ENCODE measurements around the gene DENND5B.
"Not testable (repeated sequence)": the region's sequence is repeated elsewhere in the genome, so short reads cannot be mapped to it uniquely, and the experiment has no call there.

DENND5B gene

GRCh38 chr12:31590642-31591379 is at the start of gene DENND5B:
Gene DENND5B (minus strand): TSS chr12:31591136. CDS start chr12:31590832, 304 bp downstream.
- DNase-seq (ENCODE audit: low read depth in 2 of 3, low spot score in 1 of 3), result peak in 2 of 3 donors; percentile 7 to 13

DNA sequence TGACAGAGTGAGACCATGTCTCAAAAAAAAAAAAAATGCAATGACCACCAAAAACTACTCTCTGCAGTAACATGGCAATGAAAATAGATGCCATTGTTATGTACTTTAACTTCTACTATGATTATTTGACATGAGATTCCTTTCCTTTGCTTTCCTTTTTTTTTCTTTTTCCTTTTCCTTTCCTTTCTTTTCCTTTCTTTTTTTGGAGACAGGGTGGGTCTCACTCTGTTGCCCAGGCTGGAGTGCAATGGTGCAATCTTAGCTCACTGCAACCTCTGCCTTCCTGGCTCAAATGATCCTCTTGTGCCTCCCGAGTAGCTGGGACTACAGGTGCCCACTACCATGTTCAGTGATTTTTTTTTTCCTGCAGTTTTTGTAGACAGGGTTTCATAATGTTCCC is 43.7 kb upstream of the DENND5B start:
- no peak for DNase-seq (ENCODE audit: low read depth in 2 of 3, low spot score in 1 of 3)

GRCh38 chr12:31633464-31633863 is 42.5 kb upstream of the DENND5B start:
- DNase-seq (ENCODE audit: low read depth in 2 of 3, low spot score in 1 of 3), result no peak

DNA sequence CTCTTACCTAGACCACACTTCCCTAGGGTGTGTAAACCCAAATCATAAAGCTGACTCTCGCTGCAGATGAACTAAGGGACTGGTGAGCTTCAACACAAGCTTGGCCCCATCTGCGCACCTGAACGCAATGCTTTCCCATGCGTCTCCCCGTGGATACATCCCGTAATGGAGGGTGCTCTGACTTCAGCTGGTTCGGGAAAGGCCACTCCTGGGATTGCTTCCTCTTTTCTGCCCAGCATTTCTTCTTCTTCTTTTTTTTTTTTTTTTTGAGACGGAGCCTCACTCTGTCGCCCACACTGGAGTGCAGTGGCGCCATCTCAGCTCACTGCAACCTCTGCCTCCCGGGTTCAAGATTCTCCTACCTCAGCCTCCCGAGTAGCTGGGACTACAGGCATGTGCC is 40.9 kb upstream of the DENND5B start:
- no peak for DNase-seq (ENCODE audit: low read depth in 2 of 3, low spot score in 1 of 3)

GRCh38 chr12:31631023-31631724 is 40.2 kb upstream of the DENND5B start:
- DNase-seq (ENCODE audit: low read depth in 2 of 3, low spot score in 1 of 3), result no peak

GRCh38 chr12:31629756-31630732 is 39.1 kb upstream of the DENND5B start:
- DNase-seq (ENCODE audit: low read depth in 2 of 3, low spot score in 1 of 3), result no peak

- no peak for DNase-seq (ENCODE audit: low read depth in 2 of 3, low spot score in 1 of 3)
Observed at GRCh38 chr12:31627456-31628054, 36.6 kb upstream of the DENND5B start.

- DNase-seq (ENCODE audit: low read depth in 2 of 3, low spot score in 1 of 3), result no peak
Observed at GRCh38 chr12:31626270-31626995, 35.5 kb upstream of the DENND5B start.

GRCh38 chr12:31622038-31622437 is 31.1 kb upstream of the DENND5B start:
- DNase-seq (ENCODE audit: low read depth in 2 of 3, low spot score in 1 of 3), result no peak

- DNase-seq (ENCODE audit: low read depth in 2 of 3, low spot score in 1 of 3), result no peak
Observed at GRCh38 chr12:31620311-31620710, 29.4 kb upstream of the DENND5B start.

DNA sequence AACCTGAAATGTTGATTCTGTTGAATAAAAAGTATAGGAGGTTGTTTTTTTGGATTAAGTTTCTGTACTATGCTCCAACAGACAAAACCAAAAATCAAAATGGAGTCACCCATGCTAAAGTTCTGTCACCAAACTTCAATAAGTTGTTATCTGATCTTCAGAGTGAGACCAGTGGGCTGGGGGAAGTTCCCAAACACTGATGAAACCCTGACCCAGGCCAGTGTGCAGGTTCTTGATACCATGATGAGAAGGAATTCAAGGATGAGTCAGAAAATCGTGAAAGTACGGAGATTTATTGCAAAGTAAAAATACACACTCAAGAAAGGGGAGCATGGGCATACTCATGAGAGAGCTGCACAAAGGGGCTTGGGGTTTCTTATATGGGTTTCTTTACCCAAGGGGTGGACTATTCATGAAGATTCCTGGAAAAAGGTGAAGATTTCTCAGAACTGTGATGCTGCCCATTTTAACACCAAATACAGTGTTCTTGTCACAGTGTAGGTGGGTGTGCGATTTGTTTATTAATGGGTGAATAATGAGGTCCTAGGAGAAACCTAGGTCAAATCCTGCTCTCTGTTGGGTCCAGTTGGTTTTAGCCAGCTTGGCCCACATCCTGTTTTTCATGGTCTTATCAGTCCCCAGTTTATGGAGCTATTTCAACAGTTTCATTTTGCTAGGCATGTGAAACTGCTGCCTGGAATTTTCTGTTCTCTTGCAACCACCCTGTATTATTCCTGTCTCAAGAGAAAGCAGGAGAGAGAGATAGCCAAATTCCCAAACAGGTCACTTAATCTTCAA is 27.5 kb upstream of the DENND5B start:
- DNase-seq (ENCODE audit: low read depth in 2 of 3, low spot score in 1 of 3), result no peak

GRCh38 chr12:31612819-31613218 is 21.9 kb upstream of the DENND5B start:
- no peak for DNase-seq (ENCODE audit: low read depth in 2 of 3, low spot score in 1 of 3)

DNA sequence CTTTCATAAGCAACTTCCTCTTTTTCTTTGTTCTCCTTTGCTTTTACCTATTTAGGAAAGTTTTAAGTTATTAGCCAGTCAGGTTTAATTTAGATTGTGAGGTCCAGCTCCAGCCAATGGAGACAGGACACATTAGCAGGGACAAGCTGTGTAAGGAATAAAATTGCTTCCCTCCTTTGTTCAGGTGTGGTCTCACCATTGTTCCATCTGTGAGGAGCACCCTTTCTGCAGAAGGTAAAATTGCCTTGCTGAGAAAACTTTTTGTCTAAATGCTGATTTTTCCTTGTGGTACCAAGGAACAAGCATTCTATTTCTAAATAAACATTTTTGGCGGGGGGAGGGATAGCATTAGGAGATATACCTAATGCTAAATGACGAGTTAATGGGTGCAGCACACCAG is 17.4 kb upstream of the DENND5B start:
- DNase-seq (ENCODE audit: low read depth in 2 of 3, low spot score in 1 of 3), result not testable (repeated sequence)

- no peak for DNase-seq (ENCODE audit: low read depth in 2 of 3, low spot score in 1 of 3)
Observed at GRCh38 chr12:31605531-31605930, 14.6 kb upstream of the DENND5B start.

- DNase-seq (ENCODE audit: low read depth in 2 of 3, low spot score in 1 of 3), result no peak
Observed at GRCh38 chr12:31603546-31604009, 12.6 kb upstream of the DENND5B start.

DNA sequence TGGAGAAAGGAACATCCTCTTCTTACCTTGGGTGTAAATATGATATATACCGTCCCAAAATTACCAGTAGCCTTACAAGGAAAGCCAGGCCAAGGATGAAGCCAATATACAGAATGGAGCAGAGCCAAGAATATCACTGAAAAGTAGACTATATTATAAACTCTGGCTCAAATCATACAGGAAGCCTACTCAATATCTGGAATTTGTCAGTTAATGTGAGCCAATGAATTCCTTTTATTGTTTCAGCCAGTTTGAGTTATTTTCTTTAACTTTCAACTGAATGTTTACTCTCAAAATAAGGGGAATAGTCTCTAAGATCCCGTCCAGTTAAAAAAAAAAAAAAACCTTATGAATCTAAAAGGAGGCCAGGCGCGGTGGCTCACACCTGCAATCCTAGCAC is 9.8 kb upstream of the DENND5B start:
- no peak for DNase-seq (ENCODE audit: low read depth in 2 of 3, low spot score in 1 of 3)

DNA sequence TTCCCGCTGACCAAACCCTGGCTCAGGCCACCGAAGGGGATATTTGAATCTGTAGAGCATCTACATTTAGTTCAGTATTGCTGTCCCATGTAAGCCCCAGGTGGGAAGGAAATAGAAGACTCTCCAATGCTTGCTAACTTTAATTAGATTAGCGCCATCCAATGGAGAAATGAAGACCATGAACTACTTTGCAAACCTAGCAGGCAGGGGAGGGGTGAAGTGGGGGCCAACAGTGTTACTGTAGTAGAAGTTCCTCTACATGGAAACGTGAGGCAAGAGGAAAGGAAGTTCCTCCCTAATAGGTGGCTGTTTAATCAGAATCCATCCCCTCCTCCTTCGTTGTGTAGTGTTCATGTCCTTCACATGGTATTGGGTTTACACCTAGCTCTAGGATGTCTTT is 9.3 kb upstream of the DENND5B start:
- DNase-seq (ENCODE audit: low read depth in 2 of 3, low spot score in 1 of 3), result no peak

DNA sequence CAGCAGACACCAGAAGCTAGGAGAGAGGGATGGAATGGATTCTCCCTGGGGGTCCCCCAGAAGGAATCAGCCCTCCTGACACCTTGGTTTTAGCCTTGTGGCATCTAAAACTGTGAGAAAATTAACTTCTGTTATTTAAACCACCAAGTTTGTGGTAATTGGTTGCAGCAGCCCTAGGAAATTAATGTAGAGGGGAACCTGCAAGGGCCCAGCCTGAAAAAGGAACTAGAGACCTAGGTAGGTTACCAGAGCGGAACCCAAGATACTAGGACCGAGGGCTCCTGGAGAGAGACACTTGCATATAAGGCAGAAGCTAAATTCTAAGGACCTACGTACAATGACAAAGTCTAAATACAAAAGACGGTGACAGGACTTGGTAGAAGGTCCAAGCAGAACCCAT is 8.1 kb upstream of the DENND5B start:
- no peak for DNase-seq (ENCODE audit: low read depth in 2 of 3, low spot score in 1 of 3)

DNA sequence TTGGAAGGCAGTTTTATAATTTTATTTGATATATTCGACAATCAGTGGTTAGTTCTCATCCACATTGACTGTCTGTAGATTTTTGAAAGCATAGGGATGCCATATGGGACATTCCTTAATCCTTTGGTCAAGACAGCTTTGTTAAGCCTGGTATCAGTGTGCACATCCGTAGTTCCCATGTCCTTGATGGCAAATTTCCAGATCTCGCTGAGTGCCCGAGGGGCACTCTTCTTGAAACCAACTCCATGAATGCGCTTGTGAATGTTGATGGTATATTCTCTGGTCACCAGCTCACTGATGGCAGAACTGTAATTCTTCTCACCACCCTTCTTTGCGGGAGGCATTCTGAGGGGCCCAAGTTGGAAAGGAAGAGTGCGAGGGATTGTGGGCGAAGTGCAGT is 6.1 kb upstream of the DENND5B start:
- DNase-seq (ENCODE audit: low read depth in 2 of 3, low spot score in 1 of 3), result no peak

DNA sequence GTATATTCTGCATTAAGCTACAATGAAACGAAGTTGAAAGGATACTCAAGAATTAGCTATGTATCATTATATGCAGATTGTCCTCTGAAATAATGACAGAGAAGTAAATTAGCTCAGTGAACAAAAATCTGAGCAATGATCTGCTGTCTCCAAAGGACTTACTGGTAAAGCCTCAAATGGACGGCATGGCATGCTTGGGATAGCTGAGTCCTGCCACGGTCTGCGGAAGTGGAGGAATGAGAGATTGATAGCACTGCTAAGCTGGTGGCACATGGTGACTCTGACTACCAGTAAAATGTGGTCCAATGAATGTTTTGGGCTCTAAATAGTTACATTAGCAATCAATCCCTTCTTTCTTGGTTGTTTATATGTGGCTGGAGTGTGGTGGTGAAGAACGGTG is 3.7 kb upstream of the DENND5B start:
- DNase-seq (ENCODE audit: low read depth in 2 of 3, low spot score in 1 of 3), result no peak
